ENCODE data around the gene SPACA6.
"Not testable (repeated sequence)": the region's sequence is repeated elsewhere in the genome, so short reads cannot be mapped to it uniquely, and the experiment has no call there.

GRCh38 chr19:51675911-51676565 is 17.1 kb upstream of the SPACA6 start:
- peak in 4 of 6 experiments; percentile 14 to 24 (median 21) for TF ChIP-seq CTCF (IDR thresholded peaks at IDR 0.05)
- TF ChIP-seq POLR2AphosphoS5, POLR2A, EP300 (IDR thresholded peaks at IDR 0.05): not testable (repeated sequence)
